ENCODE data around the gene PEX5L.

PEX5L gene

DNA sequence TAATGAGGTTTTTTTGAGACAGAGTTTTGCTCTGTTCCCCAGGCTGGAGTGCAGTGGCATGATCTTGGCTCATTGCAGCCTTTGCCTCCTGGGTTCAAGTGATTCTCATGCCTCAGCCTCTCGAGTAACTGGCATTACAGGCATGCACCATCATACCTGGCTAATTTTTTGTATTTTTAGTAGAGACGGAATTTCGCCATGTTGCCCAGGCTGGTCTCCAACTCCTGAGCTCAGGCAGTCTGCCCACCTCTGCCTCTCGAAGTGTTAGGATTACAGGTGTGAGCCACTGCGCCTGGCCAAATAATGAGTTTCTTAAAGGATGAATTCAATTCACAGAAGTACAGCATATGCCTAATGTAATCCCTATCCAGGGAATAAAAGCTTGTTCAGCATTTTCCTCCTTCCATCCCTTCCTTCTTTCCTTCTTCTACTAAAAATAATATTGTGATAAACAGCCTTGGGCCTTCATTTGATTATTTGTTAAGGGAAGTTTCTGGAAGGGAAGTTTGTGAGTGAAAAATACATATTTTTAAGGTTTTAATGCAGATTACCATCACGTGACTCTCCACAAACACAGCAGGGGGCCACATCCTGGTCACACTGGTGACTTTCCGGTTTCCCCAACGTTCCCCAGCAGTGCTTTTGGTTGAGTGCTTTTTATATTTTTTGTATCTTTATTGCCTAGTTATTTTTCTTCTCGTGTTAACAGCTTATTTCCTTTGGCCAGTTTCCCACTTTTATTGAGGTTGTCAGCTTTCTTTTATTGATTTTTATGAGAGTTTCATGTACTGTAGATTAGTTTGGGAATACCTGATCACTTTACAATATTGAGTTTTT, 267.1 kb downstream of the PEX5L start:
- DNase-seq (ENCODE audit: low read depth) = no peak

GRCh38 chr3:179768080-179768479, 268.7 kb downstream of the PEX5L start:
- DNase-seq (ENCODE audit: low read depth) = peak; percentile 33

- DNase-seq (ENCODE audit: low read depth) = no peak
These were observed 270.2 kb downstream of the PEX5L start for GRCh38 chr3:179766416-179767133.

DNA sequence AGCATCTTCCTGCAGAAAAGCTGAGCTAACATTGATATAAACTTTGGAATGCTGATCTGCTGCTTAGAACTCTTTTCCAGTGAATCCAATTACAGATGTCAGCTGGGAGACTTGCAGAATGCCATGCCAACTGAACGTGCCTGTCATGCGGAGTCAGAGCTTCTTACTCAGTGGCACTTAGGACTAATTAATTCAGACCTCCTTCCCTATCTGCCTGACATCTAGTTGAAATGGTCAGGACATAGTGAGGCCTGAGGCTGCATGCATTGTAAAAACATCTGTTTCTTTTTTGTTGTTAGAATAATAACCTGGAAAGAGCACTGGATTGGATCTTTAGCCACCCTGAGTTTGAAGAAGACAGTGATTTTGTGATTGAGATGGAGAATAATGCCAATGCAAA, 271.3 kb downstream of the PEX5L start:
- no peak for DNase-seq (ENCODE audit: low read depth)

- DNase-seq (ENCODE audit: low read depth) = no peak
These were observed 275.8 kb downstream of the PEX5L start for GRCh38 chr3:179760944-179761343.

DNA sequence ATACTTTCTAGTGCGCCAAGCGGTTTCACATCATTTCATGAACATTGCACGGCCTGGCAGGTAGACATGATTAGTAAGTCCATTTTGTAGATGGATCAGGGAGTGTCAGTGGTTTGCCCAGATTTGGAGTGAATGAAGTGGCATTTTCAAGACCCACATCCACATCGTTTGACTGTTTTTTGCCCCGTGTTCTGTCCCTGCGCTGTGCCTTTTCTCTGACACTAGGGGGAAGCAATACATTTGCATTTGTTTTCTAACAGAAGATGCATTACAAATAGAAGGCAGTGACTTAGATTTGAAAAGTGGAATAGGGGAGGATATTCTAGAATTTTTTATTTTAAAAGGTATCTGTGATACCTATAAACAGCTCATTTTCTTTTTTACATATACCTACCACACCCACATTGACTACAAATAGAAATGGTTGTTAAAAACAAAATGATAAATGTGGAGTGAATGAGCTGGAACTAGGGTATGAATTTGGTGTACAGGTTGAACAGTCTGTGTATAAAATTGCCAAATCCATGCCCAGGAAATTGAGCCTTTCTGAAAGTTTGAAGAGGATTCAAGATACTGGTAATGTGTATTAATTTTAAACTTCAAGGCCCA, 285.9 kb downstream of the PEX5L start:
- DNase-seq (ENCODE audit: low read depth) = no peak

- DNase-seq (ENCODE audit: low read depth) = no peak
These were observed 291.0 kb downstream of the PEX5L start for GRCh38 chr3:179745716-179746115.

- no peak for DNase-seq (ENCODE audit: low read depth)
These were observed 291.7 kb downstream of the PEX5L start for GRCh38 chr3:179745079-179745478.
